A549 (cell line): ENCODE data around the gene KDF1.

Source experiments
- CTCF ChIP-seq: fragments of >200 bp; sonication (Bioruptor Twin); formaldehyde crosslinking; IDR thresholded peaks from 3 replicates; pipeline ENCODE4 v1.5.1; 2016
- HOXA7 ChIP-seq: fragments of 250-450 bp; sonication (Bioruptor Pico); IDR thresholded peaks from 2 replicates; pipeline ENCODE4 v1.5.0; 2020; ENCODE audit warnings: mild to moderate bottlenecking, moderate library complexity
- POLR2AphosphoS2 ChIP-seq: conservative IDR thresholded peaks from 2 replicates; pipeline ENCODE4 v1.6.1; 2012; ENCODE audit warnings: low read length, improper control_type of control experiment, inconsistent platforms

DNA sequence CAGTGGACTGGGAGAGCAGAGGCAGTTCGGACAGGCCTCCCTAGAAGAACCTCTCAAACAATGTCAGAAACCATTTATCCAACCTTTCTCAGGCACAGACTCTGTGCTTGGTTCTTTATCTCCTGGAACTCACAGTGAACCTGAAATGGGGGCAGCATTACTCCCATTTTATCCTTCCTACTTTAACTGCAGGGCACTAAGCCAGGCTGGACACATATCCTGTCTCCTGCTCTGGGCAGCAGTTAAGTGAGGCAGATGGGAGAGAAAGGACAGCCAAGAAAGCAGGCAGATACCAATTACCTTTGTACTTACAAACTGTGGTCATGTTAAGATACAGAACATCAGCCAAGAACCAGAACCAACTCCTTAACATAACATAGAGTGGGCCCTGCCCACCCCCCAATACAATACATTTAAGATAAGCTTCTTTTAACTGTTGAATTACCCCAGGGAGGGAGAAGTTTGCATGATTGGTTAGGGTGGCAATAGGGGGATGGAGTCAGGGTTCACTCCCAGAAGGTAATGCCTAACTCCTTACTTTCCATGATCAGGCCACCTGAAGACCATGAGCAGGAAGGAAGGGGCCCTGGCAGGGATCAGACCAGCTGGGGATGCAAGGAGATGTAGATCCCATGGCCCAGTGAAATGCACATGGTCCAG, 10.9 kb downstream of the KDF1 start:
- no peak for TF ChIP-seq HOXA7
- no peak for TF ChIP-seq POLR2AphosphoS2
- no peak for TF ChIP-seq CTCF
